ENCODE data around the gene FARS2.

DNA sequence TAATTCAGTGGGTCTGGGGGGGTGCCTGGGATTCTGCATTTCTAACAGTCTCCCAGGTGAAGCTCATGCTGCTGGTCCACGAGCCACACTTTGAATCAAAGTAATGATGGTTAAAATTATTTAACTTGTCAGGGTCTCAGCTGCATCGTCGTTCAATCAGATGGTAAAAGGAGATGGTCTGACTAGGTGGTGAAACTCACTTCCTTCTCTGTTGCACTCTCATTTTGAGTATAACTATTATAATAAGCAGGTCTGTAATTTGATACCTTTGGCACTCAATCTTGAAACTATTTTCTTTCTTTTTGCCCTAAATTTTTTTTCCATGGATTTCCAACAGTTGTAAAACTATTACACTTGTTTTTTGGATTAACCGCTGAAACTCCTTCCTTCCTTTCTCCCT lies 292.5 kb downstream of the FARS2 start:
- TF ChIP-seq, protein P1, sequence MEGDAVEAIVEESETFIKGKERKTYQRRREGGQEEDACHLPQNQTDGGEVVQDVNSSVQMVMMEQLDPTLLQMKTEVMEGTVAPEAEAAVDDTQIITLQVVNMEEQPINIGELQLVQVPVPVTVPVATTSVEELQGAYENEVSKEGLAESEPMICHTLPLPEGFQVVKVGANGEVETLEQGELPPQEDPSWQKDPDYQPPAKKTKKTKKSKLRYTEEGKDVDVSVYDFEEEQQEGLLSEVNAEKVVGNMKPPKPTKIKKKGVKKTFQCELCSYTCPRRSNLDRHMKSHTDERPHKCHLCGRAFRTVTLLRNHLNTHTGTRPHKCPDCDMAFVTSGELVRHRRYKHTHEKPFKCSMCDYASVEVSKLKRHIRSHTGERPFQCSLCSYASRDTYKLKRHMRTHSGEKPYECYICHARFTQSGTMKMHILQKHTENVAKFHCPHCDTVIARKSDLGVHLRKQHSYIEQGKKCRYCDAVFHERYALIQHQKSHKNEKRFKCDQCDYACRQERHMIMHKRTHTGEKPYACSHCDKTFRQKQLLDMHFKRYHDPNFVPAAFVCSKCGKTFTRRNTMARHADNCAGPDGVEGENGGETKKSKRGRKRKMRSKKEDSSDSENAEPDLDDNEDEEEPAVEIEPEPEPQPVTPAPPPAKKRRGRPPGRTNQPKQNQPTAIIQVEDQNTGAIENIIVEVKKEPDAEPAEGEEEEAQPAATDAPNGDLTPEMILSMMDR (conservative IDR thresholded peaks at IDR 0.05), result no peak
- TF ChIP-seq ZFX (IDR thresholded peaks at IDR 0.05), result no peak
